ENCODE results near the gene LIN54. TPM values are rescaled to one million over a fixed set of nuclear protein-coding genes. Genes with fewer than 3 reads are reported as not detected.
A peak's percentile ranks its signal among the peaks of the same experiment; 100 is the strongest.

The LIN54 gene
- total and polyA plus RNA-seq, 9 of the 15 experiments (the other 6 are each of a cell fraction or from before 2014, with no cell fraction given) = 2.2 to 22.5 (median 15.8) TPM

- ATAC-seq (no peak), DNase-seq (ENCODE audit: extremely low read depth in 1 of 4, low spot score in 3 of 4) (no peak), FAIRE-seq (peak; percentile 29)
- CTCF ChIA-PET (ENCODE audit: low intra/inter-chr PET ratio) = no interaction called here
- no peak overlapping the region for H2AFZ ChIP-seq (ENCODE audit: low read depth, low read length)
- H3K4me3 ChIP-seq = no peak overlapping the region
- no peaks in the 10 kb centered on the region for H4K20me1 ChIP-seq (replicated peaks; ENCODE audit: control insufficient read depth, insufficient read depth, low read length)
- no peak overlapping the region for H3K4me2 ChIP-seq (ENCODE audit: insufficient read depth, low read length)
- TF ChIP-seq, protein P1, sequence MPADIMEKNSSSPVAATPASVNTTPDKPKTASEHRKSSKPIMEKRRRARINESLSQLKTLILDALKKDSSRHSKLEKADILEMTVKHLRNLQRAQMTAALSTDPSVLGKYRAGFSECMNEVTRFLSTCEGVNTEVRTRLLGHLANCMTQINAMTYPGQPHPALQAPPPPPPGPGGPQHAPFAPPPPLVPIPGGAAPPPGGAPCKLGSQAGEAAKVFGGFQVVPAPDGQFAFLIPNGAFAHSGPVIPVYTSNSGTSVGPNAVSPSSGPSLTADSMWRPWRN (IDR thresholded peaks at IDR 0.05; ENCODE audit: low read depth) = no peak
- TF ChIP-seq, protein P2, sequence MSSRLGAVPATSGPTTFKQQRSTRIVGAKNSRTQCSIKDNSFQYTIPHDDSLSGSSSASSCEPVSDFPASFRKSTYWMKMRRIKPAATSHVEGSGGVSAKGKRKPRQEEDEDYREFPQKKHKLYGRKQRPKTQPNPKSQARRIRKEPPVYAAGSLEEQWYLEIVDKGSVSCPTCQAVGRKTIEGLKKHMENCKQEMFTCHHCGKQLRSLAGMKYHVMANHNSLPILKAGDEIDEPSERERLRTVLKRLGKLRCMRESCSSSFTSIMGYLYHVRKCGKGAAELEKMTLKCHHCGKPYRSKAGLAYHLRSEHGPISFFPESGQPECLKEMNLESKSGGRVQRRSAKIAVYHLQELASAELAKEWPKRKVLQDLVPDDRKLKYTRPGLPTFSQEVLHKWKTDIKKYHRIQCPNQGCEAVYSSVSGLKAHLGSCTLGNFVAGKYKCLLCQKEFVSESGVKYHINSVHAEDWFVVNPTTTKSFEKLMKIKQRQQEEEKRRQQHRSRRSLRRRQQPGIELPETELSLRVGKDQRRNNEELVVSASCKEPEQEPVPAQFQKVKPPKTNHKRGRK (tag; IDR thresholded peaks at IDR 0.05) = no peak
- TF ChIP-seq SOX6 (IDR thresholded peaks at IDR 0.05) (no peak), ZNF324 (CRISPR knock-in tag; IDR thresholded peaks at IDR 0.05) (no peak), HNRNPK (IDR thresholded peaks at IDR 0.05; ENCODE audit: low read depth, low read length, poor library complexity, severe bottlenecking) (no peak), USF2 (CRISPR knock-in tag; IDR thresholded peaks at IDR 0.05) (no peak)
- H3K79me2 ChIP-seq (ENCODE audit: control insufficient read depth, insufficient read depth, low read length) = no peaks in the 10 kb centered on the region
- in situ Hi-C loops (cut with MboI) = no loop called here
- peaks cover 54% of the 10 kb centered on the region for H3K36me3 ChIP-seq (ENCODE audit: control insufficient read depth, insufficient read depth, low read length)
- H3K27ac ChIP-seq (ENCODE audit: extremely low read depth, low read depth, low read length) = no peak overlapping the region
- H3K4me1 ChIP-seq (replicated peaks in 1 of 2; ENCODE audit: control insufficient read depth in 2 of 2, insufficient read depth in 2 of 2, low read length in 2 of 2) = no peaks in the 10 kb centered on the region
- WGBS (ENCODE audit: insufficient coverage, low coverage, missing lambda C conversion rate) = 77% methylated on average over 5 of the region's 5 CpGs
- BruUV-seq (replicated peaks) = no TSS peak
- no peaks in the 10 kb centered on the region for H3K9me1 ChIP-seq (ENCODE audit: control insufficient read depth, insufficient read depth, low read length)
- POLR2A ChIA-PET = no interaction called here
- no peaks in the 10 kb centered on the region for H3K27me3 ChIP-seq (ENCODE audit: control insufficient read depth in 2 of 2, insufficient read depth in 2 of 2, low read length in 2 of 2)
- H3K9ac ChIP-seq (ENCODE audit: insufficient read depth in 1 of 2, low read depth in 2 of 2, low read length in 2 of 2) = no peak overlapping the region
- intact Hi-C loops (cut with micrococcal nuclease) = no loop called here
- H3K9me3 ChIP-seq (replicated peaks; ENCODE audit: control insufficient read depth, insufficient read depth, low read depth, low read length) = no peaks in the 10 kb centered on the region
These were observed 79.5 kb downstream of the LIN54 start for GRCh38 chr4:82930848-82931755.
